ENCODE data around the gene PTPRO.

Gene PTPRO

DNA sequence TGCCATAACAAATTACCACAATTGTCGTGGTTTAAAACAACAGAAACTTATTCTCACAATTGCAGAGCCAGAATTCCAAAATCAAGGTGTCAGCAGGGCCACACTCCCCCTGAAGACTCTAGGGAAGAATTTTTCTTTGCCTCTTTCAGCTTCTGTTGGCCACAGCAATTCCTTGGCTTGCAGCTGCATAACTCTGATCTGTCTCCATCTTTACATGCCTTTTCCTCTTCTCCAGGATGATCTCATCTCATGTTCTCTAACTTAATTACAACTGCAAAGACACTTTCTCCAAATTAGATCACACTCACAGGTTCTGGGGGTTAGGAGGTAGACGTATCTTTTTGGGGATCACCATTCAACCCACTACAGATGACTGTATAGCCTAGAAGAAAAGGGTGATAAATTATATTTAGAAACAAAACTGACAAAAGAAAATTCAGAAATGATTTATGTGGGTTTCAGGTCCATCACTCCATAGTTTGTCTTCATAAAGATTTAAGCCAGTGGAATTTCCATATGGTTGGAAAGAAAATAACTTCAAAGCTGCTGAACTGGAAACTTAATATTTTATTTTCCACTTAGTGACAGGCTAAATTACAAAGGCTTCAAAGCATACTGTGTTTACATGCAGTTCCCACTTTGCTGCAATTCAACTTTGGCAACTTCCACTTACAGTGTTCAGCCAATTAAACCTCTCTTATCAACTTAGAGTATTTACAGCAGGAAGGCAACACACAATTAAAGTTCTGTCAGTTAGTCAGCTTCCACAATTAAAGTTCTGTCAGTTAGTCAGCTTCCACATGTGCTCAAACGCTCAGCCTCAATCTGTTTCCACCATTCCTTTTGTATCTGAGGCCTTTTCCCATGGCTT, 253.6 kb downstream of the PTPRO start:
- no peaks in the 10 kb centered on the region for H3K9me3 ChIP-seq
- H3K4me3 ChIP-seq = no peak overlapping the region
- no peak for DNase-seq (ENCODE audit: low spot score in 2 of 2)
- peaks cover 12% of the 10 kb centered on the region for H3K27me3 ChIP-seq (ENCODE audit: low read depth)
- H3K4me1 ChIP-seq = no peaks in the 10 kb centered on the region
- in situ Hi-C loops (cut with MboI; ENCODE audit: low sequenced_read_pairs) = no loop called here
- H3K36me3 ChIP-seq (replicated peaks) = no peaks in the 10 kb centered on the region

DNA sequence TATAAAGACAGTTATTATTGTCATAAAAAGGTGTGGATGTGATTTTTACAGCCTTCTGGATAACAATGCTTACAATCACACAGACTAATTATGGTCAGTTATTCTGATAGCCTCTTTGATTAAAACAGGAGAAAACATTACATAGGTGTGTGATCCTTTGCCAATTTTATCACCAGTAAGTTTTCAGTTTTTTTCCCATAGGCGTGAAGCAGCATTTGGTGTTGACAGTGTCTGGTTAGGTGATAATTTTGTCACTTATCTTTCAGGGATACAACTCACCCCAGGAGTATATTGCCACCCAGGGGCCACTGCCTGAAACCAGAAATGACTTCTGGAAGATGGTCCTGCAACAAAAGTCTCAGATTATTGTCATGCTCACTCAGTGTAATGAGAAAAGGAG, 258.1 kb downstream of the PTPRO start:
- no peak for DNase-seq (ENCODE audit: low spot score in 2 of 2)
- H3K4me1 ChIP-seq = no peaks in the 10 kb centered on the region
- H3K36me3 ChIP-seq (replicated peaks) = no peaks in the 10 kb centered on the region
- no peak overlapping the region for H3K4me3 ChIP-seq
- peaks cover 14% of the 10 kb centered on the region for H3K27me3 ChIP-seq (ENCODE audit: low read depth)
- in situ Hi-C loops (cut with MboI; ENCODE audit: low sequenced_read_pairs) = no loop called here
- H3K9me3 ChIP-seq = no peaks in the 10 kb centered on the region

DNA sequence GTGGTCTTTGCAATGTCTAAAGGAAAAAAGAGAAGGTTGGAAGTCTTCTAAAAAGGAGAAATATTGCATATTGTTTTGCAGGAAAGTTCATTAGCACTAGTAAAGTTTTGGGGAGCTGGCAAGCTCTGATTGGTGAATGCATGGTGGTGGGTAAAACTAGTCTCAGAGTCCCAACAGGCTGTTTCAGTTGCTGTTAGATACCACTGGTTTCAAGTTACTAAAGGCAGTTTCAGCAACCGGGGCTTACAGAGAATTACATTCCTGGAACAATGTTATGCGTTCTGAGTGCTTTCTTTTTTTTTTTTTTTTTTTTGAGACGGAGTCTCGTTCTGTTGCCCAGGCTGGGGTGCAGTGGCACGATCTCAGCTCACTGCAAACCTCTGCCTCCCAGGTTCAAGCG, 258.7 kb downstream of the PTPRO start:
- no peaks in the 10 kb centered on the region for H3K36me3 ChIP-seq (replicated peaks)
- in situ Hi-C loops (cut with MboI; ENCODE audit: low sequenced_read_pairs) = no loop called here
- H3K9me3 ChIP-seq = no peaks in the 10 kb centered on the region
- no peak for DNase-seq (ENCODE audit: low spot score in 2 of 2)
- no peaks in the 10 kb centered on the region for H3K4me1 ChIP-seq
- no peak overlapping the region for H3K4me3 ChIP-seq
- peaks cover 14% of the 10 kb centered on the region for H3K27me3 ChIP-seq (ENCODE audit: low read depth)

DNA sequence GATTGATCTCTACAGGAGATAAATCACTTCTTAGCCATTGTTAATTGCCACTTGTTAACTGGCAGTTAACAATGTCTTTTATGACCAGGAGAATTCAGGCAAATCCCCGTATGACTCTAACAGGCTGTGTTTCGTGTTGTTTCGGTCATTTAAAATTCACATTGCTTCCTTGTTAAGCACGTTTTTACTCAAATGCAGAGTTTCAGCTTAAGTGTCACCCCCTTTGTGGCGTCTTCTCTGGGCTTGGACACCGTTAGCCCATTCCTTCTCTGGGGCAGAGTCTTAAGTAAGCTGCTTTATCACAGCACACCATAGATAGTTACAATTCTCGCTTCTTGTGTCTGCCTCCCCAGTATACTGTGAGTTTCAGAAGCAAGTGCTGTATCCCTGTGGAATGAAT, 261.5 kb downstream of the PTPRO start:
- Histone ChIP-seq H3K4me3 (no peak overlapping the region), H3K36me3 (replicated peaks) (no peaks in the 10 kb centered on the region), H3K4me1 (no peaks in the 10 kb centered on the region), H3K9me3 (no peaks in the 10 kb centered on the region), H3K27me3 (ENCODE audit: low read depth) (peaks cover 29% of the 10 kb centered on the region)
- DNase-seq (ENCODE audit: low spot score in 2 of 2) = no peak
- in situ Hi-C loops (cut with MboI; ENCODE audit: low sequenced_read_pairs) = no loop called here

DNA sequence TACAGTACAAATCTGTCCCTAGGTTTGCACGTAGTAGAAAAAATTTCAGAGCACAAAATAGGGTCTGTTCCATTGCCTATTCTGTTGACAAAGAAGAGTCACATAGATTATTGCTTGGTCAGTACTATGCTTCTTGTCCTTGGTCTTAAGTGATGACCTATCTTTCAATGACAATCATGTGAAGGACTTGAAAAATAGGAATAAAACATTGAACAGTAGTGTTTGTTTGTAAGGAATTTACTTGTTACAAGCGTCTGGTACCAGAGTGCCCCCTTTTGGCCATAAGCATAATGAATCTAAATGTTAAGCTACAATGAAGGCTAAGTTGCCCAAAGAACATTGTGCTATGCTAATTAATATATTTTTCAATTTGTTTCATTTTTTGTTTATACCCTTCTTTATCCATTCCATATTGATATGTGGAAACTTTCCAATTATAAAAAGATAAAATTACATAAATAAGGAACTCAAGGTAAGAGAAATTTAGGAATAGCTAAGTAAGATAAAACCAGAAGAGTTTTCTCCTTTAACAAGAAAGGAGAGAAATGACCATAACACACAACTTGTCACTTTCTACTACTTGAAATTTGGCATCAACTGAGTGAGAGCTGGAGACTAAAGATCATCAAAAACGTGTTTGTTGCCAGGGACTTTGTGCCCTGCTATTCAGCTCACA, 262.2 kb downstream of the PTPRO start:
- DNase-seq (ENCODE audit: low spot score in 2 of 2) = peak; percentile 29 to 36
- H3K9me3 ChIP-seq = no peaks in the 10 kb centered on the region
- H3K4me1 ChIP-seq = no peaks in the 10 kb centered on the region
- H3K27me3 ChIP-seq (ENCODE audit: low read depth) = peaks cover 26% of the 10 kb centered on the region
- in situ Hi-C loops (cut with MboI; ENCODE audit: low sequenced_read_pairs) = no loop called here
- no peaks in the 10 kb centered on the region for H3K36me3 ChIP-seq (replicated peaks)
- no peak overlapping the region for H3K4me3 ChIP-seq

DNA sequence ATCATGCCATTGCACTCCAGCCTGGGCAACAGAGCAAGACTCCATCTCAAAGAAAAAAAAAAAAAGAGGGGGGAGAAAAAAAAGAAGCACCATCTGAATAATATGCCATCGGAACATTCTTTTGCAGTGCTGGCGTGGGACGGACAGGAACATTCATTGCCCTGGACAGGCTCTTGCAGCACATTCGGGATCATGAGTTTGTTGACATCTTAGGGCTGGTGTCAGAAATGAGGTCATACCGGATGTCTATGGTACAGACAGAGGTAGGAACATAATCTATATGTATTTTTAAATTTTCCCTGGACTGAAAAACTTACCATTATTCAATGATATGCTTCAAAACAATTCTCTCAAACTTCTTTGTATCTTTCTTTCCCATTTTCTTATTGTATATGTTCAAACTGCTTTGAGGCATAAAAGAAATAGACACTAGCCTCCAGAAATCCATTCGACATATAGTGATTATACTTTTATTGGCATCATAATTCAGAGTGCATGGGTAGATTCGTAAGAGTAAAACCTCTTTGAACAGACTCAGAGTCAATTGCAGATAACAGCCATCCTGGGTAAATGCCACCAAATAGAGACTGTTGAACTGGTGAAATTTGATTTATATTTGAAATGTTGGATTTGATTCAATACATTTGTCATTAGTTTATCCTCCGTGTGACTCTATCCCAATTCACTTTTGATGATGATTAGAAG, 267.2 kb downstream of the PTPRO start:
- no peak for DNase-seq (ENCODE audit: low spot score in 2 of 2)
- no peaks in the 10 kb centered on the region for H3K9me3 ChIP-seq
- H3K27me3 ChIP-seq (ENCODE audit: low read depth) = peaks cover 31% of the 10 kb centered on the region
- no peaks in the 10 kb centered on the region for H3K4me1 ChIP-seq
- no peaks in the 10 kb centered on the region for H3K36me3 ChIP-seq (replicated peaks)
- in situ Hi-C loops (cut with MboI; ENCODE audit: low sequenced_read_pairs) = no loop called here
- no peak overlapping the region for H3K4me3 ChIP-seq

DNA sequence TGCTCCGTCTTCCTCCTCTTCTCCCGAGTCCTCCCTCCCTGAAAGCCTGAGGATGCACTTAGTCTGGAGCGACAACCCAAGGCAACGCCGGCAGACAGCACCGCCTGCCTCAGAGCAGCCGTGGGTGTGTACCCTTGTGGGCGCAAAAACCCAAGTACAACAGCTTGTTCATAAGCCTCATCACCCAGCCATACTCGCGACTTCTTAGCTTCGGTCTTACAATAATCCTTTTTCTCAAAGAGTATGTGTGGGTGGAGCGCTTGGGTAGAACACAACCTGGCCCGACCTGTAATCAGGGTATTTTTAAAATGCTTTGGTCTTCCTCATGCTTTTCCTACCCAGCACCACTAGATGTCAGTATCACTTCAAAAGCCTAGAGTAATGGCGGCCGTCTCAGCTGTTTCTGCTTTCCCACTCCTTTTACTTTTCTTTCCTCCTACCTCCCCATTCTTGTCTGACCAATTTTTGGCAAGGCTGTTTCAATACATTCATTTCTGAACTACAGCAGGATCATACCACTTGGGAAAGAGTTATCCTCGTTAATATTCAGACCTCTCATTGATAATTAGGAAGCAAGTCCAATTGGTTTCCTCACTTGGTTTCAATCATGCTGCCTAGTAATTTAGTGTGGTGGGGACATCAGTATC, 268.0 kb downstream of the PTPRO start:
- Histone ChIP-seq H3K27me3 (ENCODE audit: low read depth) (peaks cover 28% of the 10 kb centered on the region), H3K9me3 (no peaks in the 10 kb centered on the region), H3K36me3 (replicated peaks) (no peaks in the 10 kb centered on the region), H3K4me3 (no peak overlapping the region), H3K4me1 (no peaks in the 10 kb centered on the region)
- in situ Hi-C loops (cut with MboI; ENCODE audit: low sequenced_read_pairs) = no loop called here
- DNase-seq (ENCODE audit: low spot score in 2 of 2) = peak; percentile 60 to 73

DNA sequence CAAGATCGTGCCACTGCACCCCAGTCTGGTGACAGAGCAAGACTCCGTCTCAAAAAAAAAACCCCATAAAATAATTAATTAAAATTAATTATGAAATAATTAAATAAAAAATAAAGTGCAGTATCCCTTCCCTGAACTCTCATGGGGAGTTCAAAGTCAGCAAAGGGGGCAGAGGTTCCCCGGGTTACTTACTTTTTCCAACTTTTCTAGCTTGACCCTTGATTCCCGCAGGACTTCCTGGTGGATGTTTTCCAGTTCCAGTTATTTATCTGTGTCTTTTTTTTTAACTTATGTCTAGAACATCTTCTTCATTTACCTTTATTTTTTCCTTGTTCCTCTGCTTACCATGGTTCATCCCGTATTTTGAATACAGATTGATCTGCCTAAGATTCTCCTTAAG, 269.5 kb downstream of the PTPRO start:
- in situ Hi-C loops (cut with MboI; ENCODE audit: low sequenced_read_pairs) = no loop called here
- no peaks in the 10 kb centered on the region for H3K4me1 ChIP-seq
- DNase-seq (ENCODE audit: low spot score in 2 of 2) = no peak
- peaks cover 26% of the 10 kb centered on the region for H3K27me3 ChIP-seq (ENCODE audit: low read depth)
- no peak overlapping the region for H3K4me3 ChIP-seq
- H3K36me3 ChIP-seq (replicated peaks) = no peaks in the 10 kb centered on the region
- H3K9me3 ChIP-seq = no peaks in the 10 kb centered on the region

DNA sequence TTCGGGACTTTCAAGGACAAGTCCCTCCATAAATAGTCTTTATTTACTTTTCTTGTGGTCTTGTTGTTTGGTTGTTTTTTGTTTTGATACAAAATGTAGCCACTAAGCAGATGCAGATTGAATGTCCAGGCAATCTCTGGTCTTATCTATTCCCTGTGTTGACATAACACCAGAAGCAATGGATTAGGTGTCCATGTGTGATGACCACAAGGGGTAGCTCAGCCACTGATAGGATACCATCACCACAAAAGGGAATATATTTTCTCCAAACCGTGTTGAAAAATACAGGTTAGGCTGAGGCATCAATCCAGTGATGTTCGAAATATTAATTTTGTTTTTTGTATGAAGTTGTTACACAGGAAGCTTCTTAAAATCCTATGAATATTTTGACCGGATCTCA, 270.6 kb downstream of the PTPRO start:
- in situ Hi-C loops (cut with MboI; ENCODE audit: low sequenced_read_pairs) = no loop called here
- no peaks in the 10 kb centered on the region for H3K36me3 ChIP-seq (replicated peaks)
- no peak for DNase-seq (ENCODE audit: low spot score in 2 of 2)
- H3K4me1 ChIP-seq = no peaks in the 10 kb centered on the region
- no peaks in the 10 kb centered on the region for H3K9me3 ChIP-seq
- no peak overlapping the region for H3K4me3 ChIP-seq
- peaks cover 18% of the 10 kb centered on the region for H3K27me3 ChIP-seq (ENCODE audit: low read depth)

DNA sequence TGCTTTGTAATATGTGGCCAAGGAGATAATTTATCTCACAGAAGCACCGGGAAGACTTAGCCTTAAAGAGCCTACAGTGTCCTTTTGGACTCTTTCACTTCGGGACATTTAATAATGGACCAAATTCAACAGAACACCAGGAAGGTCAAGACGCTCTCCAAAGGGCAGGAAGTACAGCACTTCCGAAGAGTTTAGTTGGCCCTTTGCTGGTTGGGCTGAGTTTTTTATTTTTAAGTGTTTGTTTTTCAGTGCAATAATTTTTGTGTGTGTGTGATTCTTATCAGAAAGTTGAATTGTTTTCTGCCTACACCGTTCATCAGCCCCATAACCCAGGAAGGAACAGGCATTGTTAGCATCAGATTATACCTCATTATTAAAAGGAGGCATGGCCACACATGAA, 273.9 kb downstream of the PTPRO start:
- in situ Hi-C loops (cut with MboI; ENCODE audit: low sequenced_read_pairs) = loop anchor here (5.0 kb wide), 1 partner anchor 256 kb away; no protein-coding TSS in a partner anchor
- no peak for DNase-seq (ENCODE audit: low spot score in 2 of 2)
- Histone ChIP-seq H3K36me3 (replicated peaks) (no peaks in the 10 kb centered on the region), H3K27me3 (ENCODE audit: low read depth) (0 out of 2 replicates have a peak, but pooled peaks cover 5% of the 10 kb centered on the region), H3K4me3 (no peak overlapping the region), H3K9me3 (no peaks in the 10 kb centered on the region), H3K4me1 (no peaks in the 10 kb centered on the region)

DNA sequence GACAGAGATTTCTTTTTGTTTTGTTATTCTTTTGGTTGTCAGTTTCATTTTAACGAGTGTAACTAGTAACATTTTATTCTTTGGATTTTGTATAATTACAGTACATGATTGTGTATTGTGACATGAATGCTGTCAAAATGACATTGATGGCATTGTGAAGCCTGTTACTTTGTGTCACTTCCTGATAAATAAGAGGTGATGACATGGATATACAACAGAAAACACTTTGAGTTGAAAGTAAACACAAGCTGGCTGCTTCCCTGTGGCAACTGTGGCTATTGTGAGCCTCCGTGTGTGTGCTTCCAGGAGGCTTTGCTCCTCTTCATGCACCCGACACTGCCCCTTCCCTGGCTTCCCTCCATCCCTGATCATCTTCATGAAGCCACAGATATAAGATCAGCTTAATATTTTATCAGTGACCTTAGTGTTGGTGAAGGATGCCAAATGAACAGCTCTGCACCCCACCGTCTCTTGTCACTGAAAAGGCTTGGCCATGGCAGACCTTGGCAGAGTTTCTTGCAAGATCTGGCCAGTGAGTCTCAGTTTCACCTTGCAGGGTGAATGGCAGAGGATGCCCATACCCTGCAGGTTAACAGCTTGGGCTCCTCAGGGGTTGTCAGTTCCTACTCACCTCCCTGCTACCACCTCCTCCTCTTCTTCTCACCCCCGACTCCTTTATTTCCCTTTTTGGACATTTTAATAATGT, 275.0 kb downstream of the PTPRO start:
- 0 out of 2 replicates have a peak, but pooled peaks cover 5% of the 10 kb centered on the region for H3K27me3 ChIP-seq (ENCODE audit: low read depth)
- no peaks in the 10 kb centered on the region for H3K9me3 ChIP-seq
- no peak overlapping the region for H3K4me3 ChIP-seq
- no peaks in the 10 kb centered on the region for H3K4me1 ChIP-seq
- no peak for DNase-seq (ENCODE audit: low spot score in 2 of 2)
- H3K36me3 ChIP-seq (replicated peaks) = no peaks in the 10 kb centered on the region
- in situ Hi-C loops (cut with MboI; ENCODE audit: low sequenced_read_pairs) = loop anchor here (5.0 kb wide), 1 partner anchor 255 kb away; no protein-coding TSS in a partner anchor

DNA sequence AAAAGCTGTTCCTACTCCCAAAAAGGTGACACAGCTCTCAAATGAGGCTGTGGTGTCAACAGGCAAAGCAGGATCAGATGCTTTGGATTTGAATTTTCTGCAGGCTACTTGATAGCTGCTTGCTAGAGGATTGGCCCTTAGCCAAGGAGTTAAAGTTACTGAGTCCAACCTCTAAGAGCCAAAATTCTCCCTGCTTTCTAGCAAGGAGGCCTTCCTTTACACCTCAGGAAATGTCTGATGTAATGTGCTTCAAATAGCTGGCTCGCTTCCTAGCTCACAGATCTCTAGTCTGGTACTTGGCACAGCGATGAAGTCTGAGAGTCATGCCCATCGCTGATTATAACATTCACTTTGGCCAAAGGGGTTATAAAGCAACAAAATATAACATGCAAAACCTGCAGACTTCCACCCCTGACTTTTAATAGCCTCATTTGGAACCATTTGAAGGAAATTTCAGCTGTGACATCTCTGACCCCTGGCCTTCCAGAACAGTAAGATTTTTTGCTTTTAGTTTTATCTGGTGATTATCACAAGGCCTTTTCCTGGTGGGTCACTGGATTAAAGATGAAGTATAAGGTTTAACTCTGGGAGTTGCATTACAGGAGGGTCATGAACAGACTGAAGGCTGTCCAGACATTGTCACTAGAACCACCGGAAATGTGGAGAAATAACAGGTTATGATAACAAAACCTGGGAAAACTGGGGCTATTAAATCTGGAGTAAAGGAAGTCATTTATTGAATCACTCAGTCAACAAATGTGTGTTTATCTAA, 277.1 kb downstream of the PTPRO start:
- H3K4me1 ChIP-seq = no peaks in the 10 kb centered on the region
- H3K36me3 ChIP-seq (replicated peaks) = no peaks in the 10 kb centered on the region
- no peaks in the 10 kb centered on the region for H3K9me3 ChIP-seq
- in situ Hi-C loops (cut with MboI; ENCODE audit: low sequenced_read_pairs) = loop anchor here (5.0 kb wide), 1 partner anchor 253 kb away; no protein-coding TSS in a partner anchor
- no peak overlapping the region for H3K4me3 ChIP-seq
- H3K27me3 ChIP-seq (ENCODE audit: low read depth) = no peaks in the 10 kb centered on the region
- DNase-seq (ENCODE audit: low spot score in 2 of 2) = no peak

All from HAP-1 (cell line).